ENCODE results near the gene RNF186.

Gene RNF186, protein sequence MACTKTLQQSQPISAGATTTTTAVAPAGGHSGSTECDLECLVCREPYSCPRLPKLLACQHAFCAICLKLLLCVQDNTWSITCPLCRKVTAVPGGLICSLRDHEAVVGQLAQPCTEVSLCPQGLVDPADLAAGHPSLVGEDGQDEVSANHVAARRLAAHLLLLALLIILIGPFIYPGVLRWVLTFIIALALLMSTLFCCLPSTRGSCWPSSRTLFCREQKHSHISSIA

GRCh38 chr1:19814681-19815503 lies at the start of gene RNF186:
TSS of gene RNF186 (minus strand) at chr1:19815283. CDS start at chr1:19815101, 182 bp downstream.
- no CpG with 5 or more reads among the region's 22 CpGs for WGBS (ENCODE audit: insufficient coverage, insufficient read length)
- no peak within 1 kb of the TSS for H3K27ac ChIP-seq (ENCODE audit: low read length)

DNA sequence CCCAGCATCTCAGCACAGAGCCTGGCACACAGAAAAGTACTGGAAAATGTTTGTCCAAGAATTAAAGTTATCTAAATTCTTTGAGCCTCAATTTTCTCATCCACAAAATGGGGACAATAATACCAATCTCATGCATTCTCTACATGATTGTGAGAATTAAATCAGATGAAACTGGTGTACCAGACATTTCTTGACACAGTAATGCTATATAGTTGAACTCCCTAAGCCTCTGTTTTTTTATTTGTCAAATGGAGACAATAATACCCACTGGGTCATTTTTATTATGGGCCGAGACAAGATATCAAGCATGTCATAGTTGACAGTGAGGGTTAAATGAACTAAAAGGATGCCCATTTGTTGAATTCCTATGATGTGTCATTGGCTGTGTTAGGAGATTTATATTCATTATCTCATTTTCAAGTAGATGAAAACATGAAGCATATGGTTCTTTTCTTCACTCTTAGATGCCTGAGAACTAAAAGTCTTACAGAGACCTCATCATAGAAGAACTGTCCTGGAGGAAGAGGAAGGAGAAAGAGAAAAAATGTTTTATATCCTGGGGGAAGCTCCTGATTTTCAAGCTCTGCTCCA lies 49.6 kb upstream of the RNF186 start:
- DNase-seq (ENCODE audit: low read depth, low spot score) = no peak
- WGBS (ENCODE audit: insufficient coverage, insufficient read length) = no CpG with 5 or more reads among the region's 1 CpG
- no peaks in the 10 kb centered on the region for H3K9me3 ChIP-seq (ENCODE audit: control insufficient read depth, insufficient read depth, low read length)
- no peaks in the 10 kb centered on the region for H3K36me3 ChIP-seq (ENCODE audit: control insufficient read depth, insufficient read depth, low read length)
- H3K27ac ChIP-seq (ENCODE audit: low read length) = no peak overlapping the region
- H3K4me3 ChIP-seq (ENCODE audit: low read length) = no peak overlapping the region
- H3K27me3 ChIP-seq (ENCODE audit: control insufficient read depth, insufficient read depth, low read length) = no peaks in the 10 kb centered on the region
- no peaks in the 10 kb centered on the region for H3K4me1 ChIP-seq (ENCODE audit: control insufficient read depth, insufficient read depth, low read length)

More at GRCh38 chr1:19814681-19815503, at the start of gene RNF186:
- no peak within 1 kb of the TSS for H3K4me3 ChIP-seq (ENCODE audit: low read length)
- no peaks in the 10 kb centered on the region for H3K9me3 ChIP-seq (ENCODE audit: control insufficient read depth, insufficient read depth, low read length)
- peaks cover 13% of the 10 kb centered on the region for H3K4me1 ChIP-seq (ENCODE audit: control insufficient read depth, insufficient read depth, low read length)
- no peaks in the 10 kb centered on the region for H3K27me3 ChIP-seq (ENCODE audit: control insufficient read depth, insufficient read depth, low read length)
- no peaks in the 10 kb centered on the region; the same call in 1 of the 2 replicates for H3K36me3 ChIP-seq (ENCODE audit: control insufficient read depth, insufficient read depth, low read length)
- no peak for DNase-seq (ENCODE audit: low read depth, low spot score)

- Histone ChIP-seq H3K9me3 (ENCODE audit: control insufficient read depth, insufficient read depth, low read length) (no peaks in the 10 kb centered on the region), H3K27ac (ENCODE audit: low read length) (no peak overlapping the region), H3K27me3 (ENCODE audit: control insufficient read depth, insufficient read depth, low read length) (no peaks in the 10 kb centered on the region), H3K36me3 (ENCODE audit: control insufficient read depth, insufficient read depth, low read length) (no peaks in the 10 kb centered on the region), H3K4me3 (ENCODE audit: low read length) (no peak overlapping the region), H3K4me1 (ENCODE audit: control insufficient read depth, insufficient read depth, low read length) (no peaks in the 10 kb centered on the region)
- DNase-seq (ENCODE audit: low read depth, low spot score) = no peak
- no CpG with 5 or more reads among the region's 3 CpGs for WGBS (ENCODE audit: insufficient coverage, insufficient read length)
Observed at GRCh38 chr1:19862944-19863343, 47.9 kb upstream of the RNF186 start.

DNA sequence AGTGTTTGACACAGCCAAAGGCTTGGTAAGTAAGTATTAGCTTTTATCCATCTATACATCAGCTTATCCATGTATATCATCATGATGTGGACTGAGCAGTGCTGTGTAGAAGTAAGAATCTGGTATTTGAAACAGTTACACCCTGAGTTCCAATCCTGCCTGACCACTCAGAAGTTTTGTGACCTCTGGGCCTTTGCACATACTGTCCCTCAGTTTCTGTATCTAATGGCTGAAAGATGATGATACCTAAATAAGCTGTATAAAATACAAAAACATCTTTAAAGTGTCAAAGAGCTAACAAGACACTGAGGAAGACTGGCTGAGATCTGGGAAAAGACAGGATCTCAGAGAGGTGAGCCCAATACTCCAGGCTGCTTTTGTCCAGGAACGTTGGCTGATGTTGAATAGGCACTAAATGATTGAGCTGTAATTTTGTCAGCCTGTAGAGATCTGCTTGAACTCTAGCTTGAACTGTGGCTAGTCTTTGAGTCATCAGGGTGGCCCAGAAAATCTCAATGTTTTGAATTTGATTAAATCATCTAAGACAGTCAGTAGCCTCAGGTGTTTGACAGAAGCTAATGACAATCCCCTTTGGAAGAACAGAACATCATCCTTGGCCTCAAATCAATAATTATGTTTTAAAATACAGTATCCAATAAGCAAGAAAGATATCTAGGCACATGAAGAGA lies 46.9 kb upstream of the RNF186 start:
- DNase-seq (ENCODE audit: low read depth, low spot score) = no peak
- Histone ChIP-seq H3K9me3 (ENCODE audit: control insufficient read depth, insufficient read depth, low read length) (no peaks in the 10 kb centered on the region), H3K36me3 (ENCODE audit: control insufficient read depth, insufficient read depth, low read length) (no peaks in the 10 kb centered on the region), H3K27ac (ENCODE audit: low read length) (no peak overlapping the region), H3K27me3 (ENCODE audit: control insufficient read depth, insufficient read depth, low read length) (no peaks in the 10 kb centered on the region), H3K4me1 (ENCODE audit: control insufficient read depth, insufficient read depth, low read length) (no peaks in the 10 kb centered on the region), H3K4me3 (ENCODE audit: low read length) (no peak overlapping the region)
- no CpG with 5 or more reads among the region's 1 CpG for WGBS (ENCODE audit: insufficient coverage, insufficient read length)

GRCh38 chr1:19861034-19861433 lies 46.0 kb upstream of the RNF186 start:
- Histone ChIP-seq H3K9me3 (ENCODE audit: control insufficient read depth, insufficient read depth, low read length) (no peaks in the 10 kb centered on the region), H3K27ac (ENCODE audit: low read length) (no peak overlapping the region), H3K36me3 (ENCODE audit: control insufficient read depth, insufficient read depth, low read length) (no peaks in the 10 kb centered on the region), H3K4me1 (ENCODE audit: control insufficient read depth, insufficient read depth, low read length) (no peaks in the 10 kb centered on the region), H3K4me3 (ENCODE audit: low read length) (no peak overlapping the region), H3K27me3 (ENCODE audit: control insufficient read depth, insufficient read depth, low read length) (no peaks in the 10 kb centered on the region)
- no peak for DNase-seq (ENCODE audit: low read depth, low spot score)
- WGBS (ENCODE audit: insufficient coverage, insufficient read length) = no CpG with 5 or more reads among the region's 2 CpGs

GRCh38 chr1:19860418-19860817 lies 45.3 kb upstream of the RNF186 start:
- no CpG with 5 or more reads among the region's 2 CpGs for whole genome bisulfite sequencing (ENCODE audit: insufficient coverage, insufficient read length)
- Histone ChIP-seq H3K4me3 (ENCODE audit: low read length) (no peak overlapping the region), H3K4me1 (ENCODE audit: control insufficient read depth, insufficient read depth, low read length) (no peaks in the 10 kb centered on the region), H3K27ac (ENCODE audit: low read length) (no peak overlapping the region), H3K27me3 (ENCODE audit: control insufficient read depth, insufficient read depth, low read length) (no peaks in the 10 kb centered on the region), H3K9me3 (ENCODE audit: control insufficient read depth, insufficient read depth, low read length) (no peaks in the 10 kb centered on the region), H3K36me3 (ENCODE audit: control insufficient read depth, insufficient read depth, low read length) (no peaks in the 10 kb centered on the region)
- DNase-seq (ENCODE audit: low read depth, low spot score) = no peak

GRCh38 chr1:19859876-19860275 lies 44.8 kb upstream of the RNF186 start:
- H3K36me3 ChIP-seq (ENCODE audit: control insufficient read depth, insufficient read depth, low read length) = no peaks in the 10 kb centered on the region
- H3K27ac ChIP-seq (ENCODE audit: low read length) = no peak overlapping the region
- no peak for DNase-seq (ENCODE audit: low read depth, low spot score)
- no peaks in the 10 kb centered on the region for H3K4me1 ChIP-seq (ENCODE audit: control insufficient read depth, insufficient read depth, low read length)
- WGBS (ENCODE audit: insufficient coverage, insufficient read length) = no CpG with 5 or more reads among the region's 2 CpGs
- H3K9me3 ChIP-seq (ENCODE audit: control insufficient read depth, insufficient read depth, low read length) = no peaks in the 10 kb centered on the region
- H3K4me3 ChIP-seq (ENCODE audit: low read length) = no peak overlapping the region
- H3K27me3 ChIP-seq (ENCODE audit: control insufficient read depth, insufficient read depth, low read length) = no peaks in the 10 kb centered on the region

GRCh38 chr1:19858893-19859292 lies 43.8 kb upstream of the RNF186 start:
- no peak overlapping the region for H3K4me3 ChIP-seq (ENCODE audit: low read length)
- H3K36me3 ChIP-seq (ENCODE audit: control insufficient read depth, insufficient read depth, low read length) = no peaks in the 10 kb centered on the region
- DNase-seq (ENCODE audit: low read depth, low spot score) = no peak
- no peak overlapping the region for H3K27ac ChIP-seq (ENCODE audit: low read length)
- H3K9me3 ChIP-seq (ENCODE audit: control insufficient read depth, insufficient read depth, low read length) = no peaks in the 10 kb centered on the region
- no peaks in the 10 kb centered on the region for H3K4me1 ChIP-seq (ENCODE audit: control insufficient read depth, insufficient read depth, low read length)
- WGBS (ENCODE audit: insufficient coverage, insufficient read length) = no CpG with 5 or more reads among the region's 5 CpGs
- H3K27me3 ChIP-seq (ENCODE audit: control insufficient read depth, insufficient read depth, low read length) = no peaks in the 10 kb centered on the region

DNA sequence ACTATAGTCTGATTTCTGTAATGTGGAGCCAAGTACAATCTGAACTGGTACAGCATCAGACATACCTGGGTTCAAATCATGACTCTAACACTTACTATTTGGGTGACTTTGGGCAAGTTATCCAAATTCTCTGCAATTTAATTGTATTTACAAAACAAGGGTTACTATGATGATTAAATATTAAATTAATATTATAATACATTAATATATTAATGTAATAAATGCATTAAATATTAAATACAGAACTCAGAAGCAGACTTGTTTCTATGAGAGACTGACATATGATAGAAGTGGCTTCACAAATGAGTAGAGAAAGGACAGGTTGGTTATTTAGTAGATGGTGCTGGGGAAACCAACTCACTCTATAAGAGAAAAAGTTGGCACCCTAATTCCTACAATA lies 39.8 kb upstream of the RNF186 start:
- Histone ChIP-seq H3K4me1 (ENCODE audit: control insufficient read depth, insufficient read depth, low read length) (no peaks in the 10 kb centered on the region), H3K27ac (ENCODE audit: low read length) (no peak overlapping the region), H3K4me3 (ENCODE audit: low read length) (no peak overlapping the region), H3K27me3 (ENCODE audit: control insufficient read depth, insufficient read depth, low read length) (no peaks in the 10 kb centered on the region), H3K36me3 (ENCODE audit: control insufficient read depth, insufficient read depth, low read length) (no peaks in the 10 kb centered on the region), H3K9me3 (ENCODE audit: control insufficient read depth, insufficient read depth, low read length) (no peaks in the 10 kb centered on the region)
- no peak for DNase-seq (ENCODE audit: low read depth, low spot score)

DNA sequence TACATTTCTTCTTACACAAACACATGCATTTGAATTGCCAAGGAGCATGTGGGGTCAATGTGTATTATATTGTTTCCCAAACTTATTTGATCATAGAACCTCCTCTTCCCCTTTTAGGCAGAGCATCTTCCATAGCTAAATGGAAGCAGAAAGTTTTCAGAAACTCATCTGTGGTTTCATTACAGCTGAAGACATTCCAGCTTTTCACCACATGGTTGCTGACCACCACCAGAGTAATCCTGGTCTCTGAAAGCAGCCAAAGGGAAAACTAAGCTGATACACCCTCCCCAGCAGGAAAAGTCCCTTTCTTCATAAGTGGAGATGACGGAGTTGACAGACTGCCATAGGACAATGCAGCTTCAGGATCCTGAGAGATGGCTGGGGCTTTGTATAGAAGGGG lies 37.0 kb upstream of the RNF186 start:
- no peaks in the 10 kb centered on the region for H3K4me1 ChIP-seq (ENCODE audit: control insufficient read depth, insufficient read depth, low read length)
- no peak for DNase-seq (ENCODE audit: low read depth, low spot score)
- no peaks in the 10 kb centered on the region for H3K36me3 ChIP-seq (ENCODE audit: control insufficient read depth, insufficient read depth, low read length)
- H3K27ac ChIP-seq (ENCODE audit: low read length) = no peak overlapping the region
- no CpG with 5 or more reads among the region's 1 CpG for WGBS (ENCODE audit: insufficient coverage, insufficient read length)
- no peaks in the 10 kb centered on the region for H3K27me3 ChIP-seq (ENCODE audit: control insufficient read depth, insufficient read depth, low read length)
- no peak overlapping the region for H3K4me3 ChIP-seq (ENCODE audit: low read length)
- no peaks in the 10 kb centered on the region for H3K9me3 ChIP-seq (ENCODE audit: control insufficient read depth, insufficient read depth, low read length)
